ENCODE data around the gene PHTF2.

DNA sequence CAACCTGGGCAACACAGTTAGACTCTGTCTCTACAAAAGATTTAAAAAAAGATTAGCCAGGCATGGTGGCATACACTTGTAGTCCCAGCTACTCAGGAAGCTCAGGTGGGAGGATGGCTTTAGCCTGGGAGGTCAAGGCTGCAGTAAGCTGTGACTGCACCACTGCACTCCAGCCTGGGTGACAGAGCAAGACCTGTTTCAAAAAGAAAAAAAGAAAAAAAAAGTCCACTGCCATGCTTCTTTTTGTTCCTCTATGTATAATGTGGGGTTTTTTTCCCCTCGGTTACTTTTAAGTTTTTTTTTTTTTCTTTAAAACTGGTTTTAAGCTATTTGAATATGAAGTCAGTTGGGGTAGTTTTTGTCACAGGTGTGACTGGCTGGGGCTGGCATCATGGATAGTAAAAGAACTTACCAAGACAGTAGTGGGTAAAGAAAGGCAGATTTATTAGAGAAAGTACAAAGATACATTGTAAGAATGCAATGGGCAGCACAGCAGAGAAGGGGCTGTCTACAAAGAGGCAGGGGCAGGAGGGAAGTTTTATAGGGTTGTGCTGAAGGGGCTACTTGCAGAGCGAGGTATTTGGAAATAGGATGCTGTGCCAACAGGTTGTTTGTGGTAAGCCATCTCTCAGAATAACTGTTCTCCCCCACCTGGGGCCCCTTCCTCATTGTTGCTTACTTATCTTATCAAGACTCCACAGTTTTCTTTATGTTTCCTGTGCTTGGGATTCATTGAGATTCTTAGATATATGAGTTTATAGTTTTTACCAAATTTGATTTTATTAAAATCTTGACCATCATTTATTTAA, 177.3 kb downstream of the PHTF2 start:
- TF ChIP-seq POLR2AphosphoS5 (IDR thresholded peaks at IDR 0.05): no peak
- no peak for TF ChIP-seq POLR2A (IDR thresholded peaks at IDR 0.05)
- TF ChIP-seq EP300 (IDR thresholded peaks at IDR 0.05): no peak
- TF ChIP-seq, protein P1, sequence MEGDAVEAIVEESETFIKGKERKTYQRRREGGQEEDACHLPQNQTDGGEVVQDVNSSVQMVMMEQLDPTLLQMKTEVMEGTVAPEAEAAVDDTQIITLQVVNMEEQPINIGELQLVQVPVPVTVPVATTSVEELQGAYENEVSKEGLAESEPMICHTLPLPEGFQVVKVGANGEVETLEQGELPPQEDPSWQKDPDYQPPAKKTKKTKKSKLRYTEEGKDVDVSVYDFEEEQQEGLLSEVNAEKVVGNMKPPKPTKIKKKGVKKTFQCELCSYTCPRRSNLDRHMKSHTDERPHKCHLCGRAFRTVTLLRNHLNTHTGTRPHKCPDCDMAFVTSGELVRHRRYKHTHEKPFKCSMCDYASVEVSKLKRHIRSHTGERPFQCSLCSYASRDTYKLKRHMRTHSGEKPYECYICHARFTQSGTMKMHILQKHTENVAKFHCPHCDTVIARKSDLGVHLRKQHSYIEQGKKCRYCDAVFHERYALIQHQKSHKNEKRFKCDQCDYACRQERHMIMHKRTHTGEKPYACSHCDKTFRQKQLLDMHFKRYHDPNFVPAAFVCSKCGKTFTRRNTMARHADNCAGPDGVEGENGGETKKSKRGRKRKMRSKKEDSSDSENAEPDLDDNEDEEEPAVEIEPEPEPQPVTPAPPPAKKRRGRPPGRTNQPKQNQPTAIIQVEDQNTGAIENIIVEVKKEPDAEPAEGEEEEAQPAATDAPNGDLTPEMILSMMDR (IDR thresholded peaks at IDR 0.05): no peak
